ENCODE measurements around the gene RIC8B. TPM values are rescaled to one million over a fixed set of nuclear protein-coding genes. Genes with fewer than 3 reads are reported as not detected.

RIC8B gene
- total and polyA plus RNA-seq, 2 of the 13 experiments (the other 11 are each of a cell fraction or from before 2014, with no cell fraction given), result 5.1 to 7.5 TPM

GRCh38 chr12:106774005-106774807 lies at the start of gene RIC8B (continued):
- peak; percentile 73 for TF ChIP-seq GABPA (IDR thresholded peaks at IDR 0.05; ENCODE audit: low read depth, low read length)
- TF ChIP-seq GABPA (CRISPR knock-in tag; IDR thresholded peaks at IDR 0.05; ENCODE audit: low read depth), result peak; percentile 95
- no peak for TF ChIP-seq ZNF567 (CRISPR knock-in tag; IDR thresholded peaks at IDR 0.05; ENCODE audit: borderline replicate concordance)
- TF ChIP-seq THAP8 (CRISPR knock-in tag; IDR thresholded peaks at IDR 0.05; ENCODE audit: borderline replicate concordance), result no peak; the same call in 1 of the 2 replicates
- peak; percentile 57; the same call in 1 of the 2 replicates for TF ChIP-seq DRAP1 (CRISPR knock-in tag; IDR thresholded peaks at IDR 0.05)
- no peak for TF ChIP-seq RBM39 (IDR thresholded peaks at IDR 0.05; ENCODE audit: low read depth, low read length, poor library complexity, severe bottlenecking)
- TF ChIP-seq ZSCAN21 (CRISPR knock-in tag; IDR thresholded peaks at IDR 0.05; ENCODE audit: borderline replicate concordance), result no peak
- TF ChIP-seq ZGPAT (CRISPR knock-in tag; IDR thresholded peaks at IDR 0.05), result peak; percentile 93
- peak; percentile 73; the same call in 1 of the 2 replicates for TF ChIP-seq ZMYM4 (CRISPR knock-in tag; IDR thresholded peaks at IDR 0.05)
- peak; percentile 9; the same call in 1 of the 2 replicates for TF ChIP-seq ZNF280B (CRISPR knock-in tag; IDR thresholded peaks at IDR 0.05; ENCODE audit: borderline replicate concordance)
- no peak for TF ChIP-seq BRCA1 (CRISPR knock-in tag; IDR thresholded peaks at IDR 0.05)
- TF ChIP-seq NCOA1 (CRISPR knock-in tag; IDR thresholded peaks at IDR 0.05), result no peak
- TF ChIP-seq SIN3A (IDR thresholded peaks at IDR 0.05; ENCODE audit: borderline replicate concordance, low read depth, low read length), result peak; percentile 87; the same call in 1 of the 2 replicates
- no peak; the same call in 1 of the 2 replicates for TF ChIP-seq ZNF556 (CRISPR knock-in tag; IDR thresholded peaks at IDR 0.05; ENCODE audit: borderline replicate concordance)
- no peak; the same call in 1 of the 2 replicates for TF ChIP-seq SMYD3 (CRISPR knock-in tag; IDR thresholded peaks at IDR 0.05)
- peak; percentile 94; the same call in 1 of the 2 replicates for TF ChIP-seq ZMAT3 (CRISPR knock-in tag; conservative IDR thresholded peaks at IDR 0.05)
- no peak for TF ChIP-seq ZNF234 (CRISPR knock-in tag; conservative IDR thresholded peaks at IDR 0.05)
- TF ChIP-seq SSRP1 (CRISPR knock-in tag; IDR thresholded peaks at IDR 0.05), result no peak
- no peak for TF ChIP-seq ARID2 (CRISPR knock-in tag; IDR thresholded peaks at IDR 0.05; ENCODE audit: borderline replicate concordance)
- peak; percentile 22 for TF ChIP-seq HES4 (CRISPR knock-in tag; IDR thresholded peaks at IDR 0.05; ENCODE audit: borderline replicate concordance)
- TF ChIP-seq ZKSCAN1 (IDR thresholded peaks at IDR 0.05; ENCODE audit: low read length), result no peak
- 0 out of 2 replicates have a peak, but pooled peaks have one; percentile 24 for TF ChIP-seq ZBTB14 (CRISPR knock-in tag; IDR thresholded peaks at IDR 0.05)
- no peak for TF ChIP-seq ONECUT2 (CRISPR knock-in tag; IDR thresholded peaks at IDR 0.05)

Measured in HepG2 (cell line).